ENCODE results near the gene PROK2. TPM values are rescaled to one million over a fixed set of nuclear protein-coding genes. Genes with fewer than 3 reads are reported as not detected.

PROK2 gene
- total and polyA plus RNA-seq, 4 donors = 0.14 to 2.0 (median 0.33) TPM; not detected in 1

- DNase-seq (ENCODE audit: low read depth in 4 of 6, low spot score in 6 of 6) = no peak
- H3K27ac ChIP-seq (ENCODE audit: low read depth, low read length) = no peak overlapping the region
- no peak overlapping the region for H3K4me3 ChIP-seq (ENCODE audit: low read depth, low read length)
- no peaks in the 10 kb centered on the region for H3K36me3 ChIP-seq (ENCODE audit: control insufficient read depth, insufficient read depth, low read length)
- H3K4me1 ChIP-seq (ENCODE audit: control insufficient read depth, insufficient read depth, low read length) = peaks cover 31% of the 10 kb centered on the region
- WGBS (ENCODE audit: insufficient coverage) = 87% methylated on average over 8 of the region's 8 CpGs
- H3K9me3 ChIP-seq (ENCODE audit: control insufficient read depth, insufficient read depth, low read length) = no peaks in the 10 kb centered on the region
- peaks cover 2% of the 10 kb centered on the region for H3K27me3 ChIP-seq (ENCODE audit: control insufficient read depth, insufficient read depth, low read length)
These were observed 58.8 kb downstream of the PROK2 start for GRCh38 chr3:71726146-71726545.

GRCh38 chr3:71725271-71725991 is 59.5 kb downstream of the PROK2 start, which contains the start of gene EIF4E3:
Gene EIF4E3 (minus strand): TSS chr3:71725402. CDS start chr3:71725367, 35 bp downstream.
- Histone ChIP-seq H3K27me3 (ENCODE audit: control insufficient read depth, insufficient read depth, low read length) (peaks cover 2% of the 10 kb centered on the region), H3K36me3 (ENCODE audit: control insufficient read depth, insufficient read depth, low read length) (no peaks in the 10 kb centered on the region), H3K9me3 (ENCODE audit: control insufficient read depth, insufficient read depth, low read length) (no peaks in the 10 kb centered on the region), H3K4me3 (ENCODE audit: low read depth, low read length) (peak within 1 kb of the TSS; percentile 66), H3K27ac (ENCODE audit: low read depth, low read length) (no peak within 1 kb of the TSS), H3K4me1 (ENCODE audit: control insufficient read depth, insufficient read depth, low read length) (peaks cover 31% of the 10 kb centered on the region)
- peak in 2 of 6 donors; percentile 72 to 76 for DNase-seq (ENCODE audit: low read depth in 4 of 6, low spot score in 6 of 6)
- under 1% methylated on average over 72 of the region's 80 CpGs for WGBS (ENCODE audit: insufficient coverage)

GRCh38 chr3:71724584-71725270 is 60.2 kb downstream of the PROK2 start:
- Histone ChIP-seq H3K4me3 (ENCODE audit: low read depth, low read length) (peak overlapping the region; percentile 65), H3K27ac (ENCODE audit: low read depth, low read length) (no peak overlapping the region)

GRCh38 chr3:71724171-71724453 is 60.8 kb downstream of the PROK2 start:
- no peak for DNase-seq (ENCODE audit: low read depth in 4 of 6, low spot score in 6 of 6)
- H3K9me3 ChIP-seq (ENCODE audit: control insufficient read depth, insufficient read depth, low read length) = no peaks in the 10 kb centered on the region
- H3K27ac ChIP-seq (ENCODE audit: low read depth, low read length) = no peak overlapping the region
- peaks cover 2% of the 10 kb centered on the region for H3K27me3 ChIP-seq (ENCODE audit: control insufficient read depth, insufficient read depth, low read length)
- H3K36me3 ChIP-seq (ENCODE audit: control insufficient read depth, insufficient read depth, low read length) = no peaks in the 10 kb centered on the region
- peak overlapping the region; percentile 65 for H3K4me3 ChIP-seq (ENCODE audit: low read depth, low read length)
- H3K4me1 ChIP-seq (ENCODE audit: control insufficient read depth, insufficient read depth, low read length) = peaks cover 25% of the 10 kb centered on the region

More at GRCh38 chr3:71724584-71725270, 60.2 kb downstream of the PROK2 start:
- peaks cover 27% of the 10 kb centered on the region for H3K4me1 ChIP-seq (ENCODE audit: control insufficient read depth, insufficient read depth, low read length)
- no peaks in the 10 kb centered on the region for H3K36me3 ChIP-seq (ENCODE audit: control insufficient read depth, insufficient read depth, low read length)
- no peaks in the 10 kb centered on the region for H3K9me3 ChIP-seq (ENCODE audit: control insufficient read depth, insufficient read depth, low read length)
- peak in 2 of 6 donors; percentile 51 to 63 for DNase-seq (ENCODE audit: low read depth in 4 of 6, low spot score in 6 of 6)
- under 1% methylated on average over 69 of the region's 73 CpGs for WGBS (ENCODE audit: insufficient coverage)
- H3K27me3 ChIP-seq (ENCODE audit: control insufficient read depth, insufficient read depth, low read length) = peaks cover 2% of the 10 kb centered on the region

GRCh38 chr3:71723452-71724170 is 61.3 kb downstream of the PROK2 start:
- Histone ChIP-seq H3K27me3 (ENCODE audit: control insufficient read depth, insufficient read depth, low read length) (peaks cover 2% of the 10 kb centered on the region), H3K4me1 (ENCODE audit: control insufficient read depth, insufficient read depth, low read length) (peaks cover 20% of the 10 kb centered on the region), H3K36me3 (ENCODE audit: control insufficient read depth, insufficient read depth, low read length) (no peaks in the 10 kb centered on the region), H3K4me3 (ENCODE audit: low read depth, low read length) (no peak overlapping the region), H3K27ac (ENCODE audit: low read depth, low read length) (no peak overlapping the region), H3K9me3 (ENCODE audit: control insufficient read depth, insufficient read depth, low read length) (no peaks in the 10 kb centered on the region)
- 73% methylated on average over 3 of the region's 6 CpGs for WGBS (ENCODE audit: insufficient coverage)
- no peak for DNase-seq (ENCODE audit: low read depth in 4 of 6, low spot score in 6 of 6)

GRCh38 chr3:71722693-71723092 is 62.3 kb downstream of the PROK2 start:
- 88% methylated on average over 1 of the region's 1 CpG for WGBS (ENCODE audit: insufficient coverage)
- Histone ChIP-seq H3K27me3 (ENCODE audit: control insufficient read depth, insufficient read depth, low read length) (peaks cover 2% of the 10 kb centered on the region), H3K9me3 (ENCODE audit: control insufficient read depth, insufficient read depth, low read length) (no peaks in the 10 kb centered on the region)

More at GRCh38 chr3:71722693-71723092, 62.3 kb downstream of the PROK2 start:
- Histone ChIP-seq H3K36me3 (ENCODE audit: control insufficient read depth, insufficient read depth, low read length) (no peaks in the 10 kb centered on the region), H3K27ac (ENCODE audit: low read depth, low read length) (no peak overlapping the region), H3K4me1 (ENCODE audit: control insufficient read depth, insufficient read depth, low read length) (peaks cover 16% of the 10 kb centered on the region), H3K4me3 (ENCODE audit: low read depth, low read length) (no peak overlapping the region)
- no peak for DNase-seq (ENCODE audit: low read depth in 4 of 6, low spot score in 6 of 6)

Small RNA genes within 50 kb of the gene (small RNA-seq; reads per million reads assigned to genes)
- gene RN7SL271P (ENCODE audit: low replicate concordance) = not detected

Other genes with a start within 250 kb of the PROK2 start
- gene FOXP1, start 201.4 kb downstream of the PROK2 start, total RNA-seq = 100 to 1,000 TPM in 1 of 2 donors, 10 to 100 TPM in 1; 97.4 to 118 TPM
- gene FOXP1, start 201.4 kb downstream of the PROK2 start, polyA plus RNA-seq (ENCODE audit: insufficient read length in 2 of 2) = 10 to 100 TPM; 27.4 to 34.8 TPM
- gene EIF4E3, start 59.7 kb downstream of the PROK2 start, total RNA-seq = 10 to 100 TPM in 1 of 2 donors, 1 to 10 TPM in 1; 7.5 to 22.4 TPM
- 10 to 100 TPM; 22.1 to 26.4 TPM for gene EIF4E3, start 59.7 kb downstream of the PROK2 start, polyA plus RNA-seq (ENCODE audit: insufficient read length in 2 of 2)
- 10 to 100 TPM in 1 of 2 donors, 1 to 10 TPM in 1; 4.2 to 10.8 TPM for gene GPR27, start 31.3 kb downstream of the PROK2 start, total RNA-seq
- gene GPR27, start 31.3 kb downstream of the PROK2 start, polyA plus RNA-seq (ENCODE audit: insufficient read length in 2 of 2) = 10 to 100 TPM; 32.9 to 35.5 TPM